ENCODE results near the gene PI4KB. TPM values are rescaled to one million over a fixed set of nuclear protein-coding genes. Genes with fewer than 3 reads are reported as not detected.

PI4KB gene
- total and polyA plus RNA-seq, 4 donors: 14.2 to 27.1 (median 19.2) TPM

GRCh38 chr1:151364996-151365395 is 37.8 kb upstream of the PI4KB start (continued):
- TF ChIP-seq REST (IDR thresholded peaks at IDR 0.05) (no peak), EGR1 (IDR thresholded peaks at IDR 0.05; ENCODE audit: low read depth in 2 of 2) (no peak), GABPA (IDR thresholded peaks at IDR 0.05 in 1 of 2, conservative IDR thresholded peaks at IDR 0.05 in 1 of 2) (no peak), SP1 (IDR thresholded peaks at IDR 0.05) (no peak), ZBTB33 (IDR thresholded peaks at IDR 0.05) (no peak), HNF4G (IDR thresholded peaks at IDR 0.05) (no peak), FOXA2 (IDR thresholded peaks at IDR 0.05) (no peak), FOXA1 (IDR thresholded peaks at IDR 0.05) (no peak)

DNA sequence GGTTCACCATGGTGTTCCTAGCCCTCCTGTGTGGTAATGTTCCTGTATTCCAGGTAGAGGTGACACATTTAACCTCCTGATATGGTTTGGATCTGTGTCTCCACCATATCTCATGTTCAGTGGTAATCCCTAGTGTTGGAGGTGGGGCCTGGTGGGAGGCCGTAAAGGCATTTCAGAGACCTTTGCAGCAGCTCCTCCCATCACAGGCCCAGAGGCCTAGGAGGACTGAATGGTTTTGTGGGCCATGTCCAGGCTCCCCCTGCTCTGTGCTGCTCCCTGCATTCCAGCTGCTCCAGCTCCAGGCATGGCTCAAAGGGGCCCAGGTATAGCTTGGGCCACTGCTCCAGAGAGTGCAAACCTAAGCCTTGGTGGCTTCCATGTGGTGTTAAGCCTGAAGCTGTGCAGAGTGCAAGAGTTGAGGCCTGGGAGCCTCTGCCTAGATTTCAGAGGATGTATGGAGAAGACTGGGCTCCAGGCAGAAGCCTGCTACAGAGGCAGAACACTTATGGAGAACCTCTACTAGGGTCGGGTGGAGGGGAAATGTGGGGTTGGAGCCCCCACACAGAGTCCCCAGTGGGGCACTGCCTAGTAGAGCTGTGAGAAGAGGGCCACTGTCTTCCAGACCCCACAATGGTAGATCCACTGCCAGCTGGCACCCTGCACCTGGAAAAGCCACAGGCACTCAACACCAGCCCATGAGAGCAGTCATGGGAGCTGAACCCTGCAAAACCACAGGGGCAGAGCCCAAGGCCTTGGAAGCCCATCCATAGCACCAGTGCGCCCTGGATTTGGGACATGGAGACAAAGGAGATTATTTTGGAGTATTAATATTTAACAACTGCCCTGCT is 35.3 kb upstream of the PI4KB start:
- DNase-seq (ENCODE audit: low spot score): no peak
- Histone ChIP-seq H3K9ac (ENCODE audit: low read depth in 1 of 2, low read length in 2 of 2) (no peak overlapping the region), H3K9me3 (ENCODE audit: control insufficient read depth in 4 of 4, low read length in 3 of 4) (no peaks in the 10 kb centered on the region), H3K4me1 (ENCODE audit: control insufficient read depth in 4 of 4, insufficient read depth in 4 of 4, low read length in 3 of 4) (peaks cover 0 to 5% (median 1%) of the 10 kb centered on the region in 4 donors), H3K36me3 (ENCODE audit: control insufficient read depth in 4 of 4, insufficient read depth in 3 of 4, low read depth in 1 of 4, low read length in 3 of 4) (peaks cover 8 to 36% (median 33%) of the 10 kb centered on the region in 4 donors), H3K4me3 (ENCODE audit: low read depth in 1 of 3, low read length in 3 of 3) (no peak overlapping the region), H3K27me3 (ENCODE audit: control insufficient read depth in 4 of 4, insufficient read depth in 4 of 4, low read length in 3 of 4) (no peaks in the 10 kb centered on the region), H3K27ac (ENCODE audit: low read depth in 1 of 2, low read length in 2 of 2) (no peak overlapping the region)
- over 99% methylated on average over 3 of the region's 3 CpGs for whole genome bisulfite sequencing
- TF ChIP-seq ATF3 (IDR thresholded peaks at IDR 0.05) (no peak), YY1 (IDR thresholded peaks at IDR 0.05) (no peak), REST (IDR thresholded peaks at IDR 0.05) (no peak)
- TF ChIP-seq, protein P1, sequence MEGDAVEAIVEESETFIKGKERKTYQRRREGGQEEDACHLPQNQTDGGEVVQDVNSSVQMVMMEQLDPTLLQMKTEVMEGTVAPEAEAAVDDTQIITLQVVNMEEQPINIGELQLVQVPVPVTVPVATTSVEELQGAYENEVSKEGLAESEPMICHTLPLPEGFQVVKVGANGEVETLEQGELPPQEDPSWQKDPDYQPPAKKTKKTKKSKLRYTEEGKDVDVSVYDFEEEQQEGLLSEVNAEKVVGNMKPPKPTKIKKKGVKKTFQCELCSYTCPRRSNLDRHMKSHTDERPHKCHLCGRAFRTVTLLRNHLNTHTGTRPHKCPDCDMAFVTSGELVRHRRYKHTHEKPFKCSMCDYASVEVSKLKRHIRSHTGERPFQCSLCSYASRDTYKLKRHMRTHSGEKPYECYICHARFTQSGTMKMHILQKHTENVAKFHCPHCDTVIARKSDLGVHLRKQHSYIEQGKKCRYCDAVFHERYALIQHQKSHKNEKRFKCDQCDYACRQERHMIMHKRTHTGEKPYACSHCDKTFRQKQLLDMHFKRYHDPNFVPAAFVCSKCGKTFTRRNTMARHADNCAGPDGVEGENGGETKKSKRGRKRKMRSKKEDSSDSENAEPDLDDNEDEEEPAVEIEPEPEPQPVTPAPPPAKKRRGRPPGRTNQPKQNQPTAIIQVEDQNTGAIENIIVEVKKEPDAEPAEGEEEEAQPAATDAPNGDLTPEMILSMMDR (IDR thresholded peaks at IDR 0.05; ENCODE audit: low read depth, low read length, missing input control): no peak
